ENCODE data around the gene FAM174C. TPM values are rescaled to one million over a fixed set of nuclear protein-coding genes. Genes with fewer than 3 reads are reported as not detected.

FAM174C gene
- total and polyA plus RNA-seq, 2 donors: 29.2 to 62.2 TPM

DNA sequence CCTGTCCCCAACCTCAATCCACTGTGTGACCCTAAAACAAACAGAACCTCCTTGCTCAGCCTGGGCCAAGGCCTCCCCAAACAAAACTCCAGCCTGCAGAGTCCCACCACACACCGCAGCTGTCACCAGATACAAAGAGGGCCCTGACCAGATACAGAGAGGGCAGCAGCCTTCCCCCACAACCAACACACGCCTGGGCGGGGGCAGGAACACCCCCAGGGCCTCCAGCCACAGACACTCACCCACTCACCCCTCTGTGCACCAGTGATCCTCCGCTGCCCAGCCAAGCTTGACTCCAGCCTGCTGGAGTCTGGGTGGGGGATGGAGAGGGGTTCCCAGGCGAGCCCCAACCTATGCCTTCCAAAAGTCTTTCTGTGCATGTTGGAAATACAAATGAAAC lies 12.1 kb upstream of the FAM174C start:
- WGBS: 84% methylated on average over 5 of the region's 5 CpGs
- DNase-seq (ENCODE audit: low read depth in 6 of 9, low spot score in 9 of 9): no peak
- Histone ChIP-seq H3K4me3 (ENCODE audit: low read length in 2 of 2) (no peak overlapping the region), H3K27me3 (ENCODE audit: control insufficient read depth in 2 of 2, insufficient read depth in 1 of 2, low read length in 1 of 2) (peaks cover 11 to 32% of the 10 kb centered on the region in 2 donors), H3K9me3 (ENCODE audit: control insufficient read depth in 2 of 2, insufficient read depth in 1 of 2, low read length in 1 of 2) (peaks cover 0 to 20% of the 10 kb centered on the region in 2 donors), H3K4me1 (ENCODE audit: control insufficient read depth in 2 of 2, insufficient read depth in 2 of 2, low read length in 2 of 2) (peaks cover 61 to 87% of the 10 kb centered on the region in 2 donors), H3K36me3 (ENCODE audit: control insufficient read depth in 2 of 2, insufficient read depth in 2 of 2, low read length in 1 of 2) (peaks cover 2% of the 10 kb centered on the region in 2 donors), H3K27ac (ENCODE audit: low read depth in 1 of 2, low read length in 1 of 2) (no peak overlapping the region)

DNA sequence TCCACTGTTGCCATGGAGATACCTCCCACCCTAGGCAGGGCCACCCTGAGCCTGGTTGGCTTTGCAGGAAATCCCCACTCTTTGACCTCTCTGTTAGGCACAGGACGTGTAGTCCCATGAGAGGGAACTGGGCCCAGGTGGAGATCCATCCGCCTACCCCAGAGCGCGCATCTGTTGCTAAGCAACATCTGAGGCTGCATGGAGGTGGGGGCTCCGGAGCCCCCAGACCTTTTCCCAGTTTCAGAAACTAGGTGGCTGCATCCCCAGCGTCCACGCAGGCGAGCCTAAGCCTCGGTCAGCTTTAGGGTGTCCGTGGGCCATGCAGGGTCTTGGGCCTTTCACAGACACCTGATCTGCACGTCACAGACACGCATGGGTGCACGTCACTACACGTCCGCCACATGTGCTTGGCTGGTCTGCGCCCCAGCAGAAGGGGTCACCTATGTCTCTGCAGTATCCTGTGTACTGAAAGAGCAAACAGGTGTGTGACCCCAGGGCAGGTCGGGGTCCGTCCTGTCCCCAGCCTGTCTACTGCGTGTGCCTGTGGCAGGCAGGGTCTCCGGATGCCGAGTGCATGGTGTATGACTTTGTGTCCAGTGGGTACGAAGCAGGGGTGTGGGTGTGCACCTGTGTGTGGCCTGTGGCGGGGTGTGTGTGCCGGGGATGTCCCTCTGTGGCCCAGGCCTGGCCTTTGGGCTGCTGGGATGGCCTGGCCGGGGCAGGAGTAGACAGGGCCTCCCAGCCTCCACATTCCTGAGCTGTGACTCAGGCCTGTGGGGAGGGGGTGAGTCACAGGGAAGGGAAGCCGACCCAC lies 10.3 kb upstream of the FAM174C start:
- WGBS: 92% methylated on average over 26 of the region's 26 CpGs
- Histone ChIP-seq H3K36me3 (ENCODE audit: control insufficient read depth in 2 of 2, insufficient read depth in 2 of 2, low read length in 1 of 2) (peaks cover 0 to 4% of the 10 kb centered on the region in 2 donors), H3K27me3 (ENCODE audit: control insufficient read depth in 2 of 2, insufficient read depth in 1 of 2, low read length in 1 of 2) (peaks cover 11 to 34% of the 10 kb centered on the region in 2 donors), H3K4me3 (ENCODE audit: low read length in 2 of 2) (no peak overlapping the region), H3K9me3 (ENCODE audit: control insufficient read depth in 2 of 2, insufficient read depth in 1 of 2, low read length in 1 of 2) (peaks cover 0 to 23% of the 10 kb centered on the region in 2 donors), H3K4me1 (ENCODE audit: control insufficient read depth in 2 of 2, insufficient read depth in 2 of 2, low read length in 2 of 2) (peaks cover 56 to 81% of the 10 kb centered on the region in 2 donors), H3K27ac (ENCODE audit: low read depth in 1 of 2, low read length in 1 of 2) (peak overlapping the region in 1 of 2 donors; percentile 11)
- DNase-seq (ENCODE audit: low read depth in 6 of 9, low spot score in 9 of 9): no peak

GRCh38 chr19:1265615-1266128 lies 9.7 kb upstream of the FAM174C start:
- peaks cover 0 to 23% of the 10 kb centered on the region in 2 donors for H3K9me3 ChIP-seq (ENCODE audit: control insufficient read depth in 2 of 2, insufficient read depth in 1 of 2, low read length in 1 of 2)
- H3K4me1 ChIP-seq (ENCODE audit: control insufficient read depth in 2 of 2, insufficient read depth in 2 of 2, low read length in 2 of 2): peaks cover 56 to 81% of the 10 kb centered on the region in 2 donors
- DNase-seq (ENCODE audit: low read depth in 6 of 9, low spot score in 9 of 9): peak in 1 of 9 donors; percentile 22
- peaks cover under 1 to 10% of the 10 kb centered on the region in 2 donors for H3K36me3 ChIP-seq (ENCODE audit: control insufficient read depth in 2 of 2, insufficient read depth in 2 of 2, low read length in 1 of 2)
- H3K27ac ChIP-seq (ENCODE audit: low read depth in 1 of 2, low read length in 1 of 2): peak overlapping the region in 1 of 2 donors; percentile 32
- H3K27me3 ChIP-seq (ENCODE audit: control insufficient read depth in 2 of 2, insufficient read depth in 1 of 2, low read length in 1 of 2): peaks cover 11 to 34% of the 10 kb centered on the region in 2 donors
- H3K4me3 ChIP-seq (ENCODE audit: low read length in 2 of 2): peak overlapping the region in 1 of 2 donors; percentile 55
- 53% methylated on average over 28 of the region's 28 CpGs for WGBS

GRCh38 chr19:1266129-1266915 lies 9.0 kb upstream of the FAM174C start:
- Histone ChIP-seq H3K9me3 (ENCODE audit: control insufficient read depth in 2 of 2, insufficient read depth in 1 of 2, low read length in 1 of 2) (peaks cover 0 to 27% of the 10 kb centered on the region in 2 donors), H3K36me3 (ENCODE audit: control insufficient read depth in 2 of 2, insufficient read depth in 2 of 2, low read length in 1 of 2) (peaks cover 7 to 17% of the 10 kb centered on the region in 2 donors), H3K27me3 (ENCODE audit: control insufficient read depth in 2 of 2, insufficient read depth in 1 of 2, low read length in 1 of 2) (peaks cover 11 to 34% of the 10 kb centered on the region in 2 donors), H3K4me3 (ENCODE audit: low read length in 2 of 2) (peak overlapping the region; percentile 27 to 55), H3K27ac (ENCODE audit: low read depth in 1 of 2, low read length in 1 of 2) (peak overlapping the region in 1 of 2 donors; percentile 32), H3K4me1 (ENCODE audit: control insufficient read depth in 2 of 2, insufficient read depth in 2 of 2, low read length in 2 of 2) (peaks cover 59 to 84% of the 10 kb centered on the region in 2 donors)
- WGBS: 4% methylated on average over 84 of the region's 84 CpGs
- peak in 3 of 9 donors; percentile 58 to 70 (median 62) for DNase-seq (ENCODE audit: low read depth in 6 of 9, low spot score in 9 of 9)

DNA sequence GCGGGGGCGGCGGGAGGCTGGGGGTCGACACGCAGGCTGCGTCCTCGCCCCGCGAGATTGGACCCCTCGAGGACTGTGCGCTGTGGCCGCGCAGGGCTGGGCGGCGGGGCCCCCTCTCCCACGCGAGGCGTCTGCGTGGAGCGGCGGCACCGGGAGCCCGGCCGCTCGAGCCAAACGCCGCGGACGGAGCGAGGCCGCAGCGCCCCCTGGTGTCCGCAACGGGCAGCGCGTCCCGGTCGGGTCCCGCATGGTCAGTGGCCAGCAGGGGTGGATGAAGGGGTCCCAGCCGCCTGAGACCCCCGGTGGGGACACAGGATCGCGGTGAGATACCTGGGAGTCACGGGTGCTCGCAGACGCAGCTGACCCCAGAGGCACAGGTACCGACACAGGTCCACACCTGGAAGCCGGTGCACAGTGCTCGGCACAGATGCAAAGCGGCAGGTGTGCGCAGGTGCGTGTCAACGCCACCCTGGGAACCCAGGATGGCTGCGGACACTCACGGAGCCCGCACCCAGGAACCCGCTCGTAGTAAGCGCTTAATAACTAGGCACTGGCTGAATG lies 8.3 kb upstream of the FAM174C start:
- Histone ChIP-seq H3K27ac (ENCODE audit: low read depth in 1 of 2, low read length in 1 of 2) (peak overlapping the region in 1 of 2 donors; percentile 32), H3K4me1 (ENCODE audit: control insufficient read depth in 2 of 2, insufficient read depth in 2 of 2, low read length in 2 of 2) (peaks cover 56 to 84% of the 10 kb centered on the region in 2 donors), H3K4me3 (ENCODE audit: low read length in 2 of 2) (peak overlapping the region; percentile 27 to 55), H3K36me3 (ENCODE audit: control insufficient read depth in 2 of 2, insufficient read depth in 2 of 2, low read length in 1 of 2) (peaks cover 14 to 23% of the 10 kb centered on the region in 2 donors), H3K27me3 (ENCODE audit: control insufficient read depth in 2 of 2, insufficient read depth in 1 of 2, low read length in 1 of 2) (peaks cover 11 to 34% of the 10 kb centered on the region in 2 donors), H3K9me3 (ENCODE audit: control insufficient read depth in 2 of 2, insufficient read depth in 1 of 2, low read length in 1 of 2) (peaks cover 0 to 27% of the 10 kb centered on the region in 2 donors)
- WGBS: 2% methylated on average over 59 of the region's 59 CpGs
- peak in 3 of 9 donors; percentile 54 to 61 (median 61) for DNase-seq (ENCODE audit: low read depth in 6 of 9, low spot score in 9 of 9)

- Histone ChIP-seq H3K4me1 (ENCODE audit: control insufficient read depth in 2 of 2, insufficient read depth in 2 of 2, low read length in 2 of 2) (peaks cover 49 to 84% of the 10 kb centered on the region in 2 donors), H3K27ac (ENCODE audit: low read depth in 1 of 2, low read length in 1 of 2) (no peak overlapping the region), H3K36me3 (ENCODE audit: control insufficient read depth in 2 of 2, insufficient read depth in 2 of 2, low read length in 1 of 2) (peaks cover 18 to 30% of the 10 kb centered on the region in 2 donors), H3K4me3 (ENCODE audit: low read length in 2 of 2) (no peak overlapping the region), H3K27me3 (ENCODE audit: control insufficient read depth in 2 of 2, insufficient read depth in 1 of 2, low read length in 1 of 2) (peaks cover 11 to 34% of the 10 kb centered on the region in 2 donors), H3K9me3 (ENCODE audit: control insufficient read depth in 2 of 2, insufficient read depth in 1 of 2, low read length in 1 of 2) (peaks cover 0 to 27% of the 10 kb centered on the region in 2 donors)
- DNase-seq (ENCODE audit: low read depth in 6 of 9, low spot score in 9 of 9): peak in 1 of 9 donors; percentile 25
- WGBS: 33% methylated on average over 35 of the region's 35 CpGs
These were observed 7.7 kb upstream of the FAM174C start for GRCh38 chr19:1267477-1268225.

DNA sequence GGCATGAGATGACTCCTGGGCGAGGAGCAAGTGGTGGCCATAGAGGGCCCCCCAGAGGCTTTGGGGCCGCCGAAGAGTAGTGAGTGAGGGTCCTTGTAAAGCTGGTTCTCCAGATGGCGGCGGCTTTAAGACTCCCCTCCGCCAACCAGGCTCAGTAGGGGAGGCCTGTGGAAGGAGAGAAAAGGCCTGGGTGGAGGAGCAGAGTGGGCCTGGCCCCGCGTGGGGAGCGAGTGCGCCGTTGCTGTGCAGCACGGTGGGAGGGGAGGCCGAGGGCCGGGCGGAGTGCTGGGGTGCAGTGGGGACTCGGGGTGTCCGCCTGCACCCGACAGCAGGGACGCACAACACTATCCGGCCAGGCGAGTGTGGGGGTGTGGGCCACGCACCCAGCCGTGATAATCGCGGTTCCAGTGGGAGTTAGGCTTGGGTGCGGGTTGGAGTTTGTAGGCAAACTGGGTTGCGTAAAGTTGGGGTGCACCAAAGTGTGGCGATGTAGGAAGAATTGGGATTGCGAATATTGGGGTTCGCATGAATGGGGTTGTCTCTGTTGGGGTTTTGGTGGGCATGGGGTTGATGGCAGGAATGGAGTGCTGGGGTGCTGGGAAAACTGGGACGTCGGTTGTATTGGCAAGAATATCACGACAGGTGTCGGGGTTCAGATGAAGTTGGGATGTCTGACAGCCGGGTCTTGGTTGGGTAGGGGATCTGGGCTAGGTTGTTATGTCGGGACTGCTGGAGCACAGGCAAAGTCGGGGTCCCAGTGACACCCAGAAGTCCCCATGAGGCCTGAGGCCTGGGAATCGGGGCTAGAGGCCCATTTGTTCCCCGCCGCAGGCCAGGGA lies 6.9 kb upstream of the FAM174C start:
- H3K36me3 ChIP-seq (ENCODE audit: control insufficient read depth in 2 of 2, insufficient read depth in 2 of 2, low read length in 1 of 2): peaks cover 26 to 38% of the 10 kb centered on the region in 2 donors
- DNase-seq (ENCODE audit: low read depth in 6 of 9, low spot score in 9 of 9): no peak
- H3K9me3 ChIP-seq (ENCODE audit: control insufficient read depth in 2 of 2, insufficient read depth in 1 of 2, low read length in 1 of 2): peaks cover 0 to 27% of the 10 kb centered on the region in 2 donors
- peaks cover 11 to 34% of the 10 kb centered on the region in 2 donors for H3K27me3 ChIP-seq (ENCODE audit: control insufficient read depth in 2 of 2, insufficient read depth in 1 of 2, low read length in 1 of 2)
- peaks cover 46 to 83% of the 10 kb centered on the region in 2 donors for H3K4me1 ChIP-seq (ENCODE audit: control insufficient read depth in 2 of 2, insufficient read depth in 2 of 2, low read length in 2 of 2)
- peak overlapping the region in 1 of 2 donors; percentile 94 for H3K4me3 ChIP-seq (ENCODE audit: low read length in 2 of 2)
- peak overlapping the region; percentile 10 to 53 for H3K27ac ChIP-seq (ENCODE audit: low read depth in 1 of 2, low read length in 1 of 2)
- 68% methylated on average over 40 of the region's 40 CpGs for WGBS
